Fibroblast of skin of back (primary cell): Measurements from ENCODE around the gene PHIP.

ENCODE experiments used
- DNase-seq: peaks from one replicate; pipeline ENCODE4 v3.0.0-alpha.2; 2013

The PHIP gene

DNA sequence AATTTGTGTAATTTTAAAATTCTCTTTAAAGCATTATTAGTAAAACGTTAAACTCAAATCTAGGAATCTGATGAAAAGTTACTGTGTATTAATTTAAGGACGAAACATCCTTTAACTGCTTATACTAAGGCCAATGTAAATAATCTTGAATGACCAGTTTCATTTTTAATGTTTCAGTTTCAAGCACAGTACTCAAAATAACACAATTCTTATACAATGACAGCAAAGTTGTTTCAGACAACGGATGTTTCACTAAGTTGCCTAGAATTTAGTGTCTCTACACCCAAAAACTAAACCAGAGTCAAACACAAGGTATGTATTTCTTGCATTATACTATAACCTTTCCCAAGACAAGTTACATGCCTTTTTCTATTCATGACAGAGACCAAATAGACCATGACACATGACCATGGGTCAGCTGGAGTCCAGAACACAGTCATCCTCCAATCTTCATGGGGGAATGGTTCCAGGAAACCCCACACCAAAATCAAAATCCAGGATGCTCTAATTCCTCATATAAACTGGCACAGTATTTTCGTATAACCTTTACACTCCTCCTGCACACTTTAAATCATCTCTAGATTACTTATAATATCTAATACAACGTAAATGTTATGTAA, 7.7 kb downstream of the PHIP start:
- no peak for DNase-seq

DNA sequence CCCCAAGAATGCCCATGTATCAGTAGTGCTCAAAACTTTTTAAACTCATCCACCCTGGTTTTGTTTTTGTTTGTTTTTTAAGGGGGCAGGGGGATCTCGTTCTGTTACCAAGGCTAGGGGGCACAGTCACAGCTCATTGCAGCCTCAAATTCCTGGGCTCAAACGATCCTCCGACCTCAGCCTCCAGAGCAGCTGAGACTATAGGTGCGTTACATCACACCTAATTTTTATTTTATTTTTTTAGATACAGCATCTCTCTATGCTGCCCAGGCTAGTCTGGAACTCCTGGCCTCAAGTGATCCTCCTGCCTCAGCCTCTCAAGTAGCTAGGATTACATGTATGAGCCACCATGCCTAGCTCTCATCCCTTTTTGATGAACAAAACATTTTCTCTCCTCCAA, 11.2 kb downstream of the PHIP start:
- DNase-seq = no peak

DNA sequence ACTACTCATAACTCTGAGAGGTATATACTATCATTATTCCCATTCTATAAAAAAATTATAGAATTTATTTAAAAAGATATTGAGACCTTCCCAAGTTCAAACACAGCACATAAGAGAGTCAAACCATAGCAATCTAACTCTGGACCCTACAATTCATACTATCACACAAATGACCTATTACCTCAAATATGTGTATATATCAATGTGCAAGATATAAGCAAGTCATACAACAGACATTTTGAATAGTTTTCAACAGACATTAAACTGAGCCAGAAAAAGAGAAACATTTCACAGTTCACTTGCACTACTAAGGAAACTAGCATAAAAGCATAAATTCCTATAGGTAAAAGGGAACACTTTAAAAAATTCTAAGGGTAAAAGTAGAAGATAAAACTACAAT, 11.7 kb downstream of the PHIP start:
- no peak for DNase-seq

DNA sequence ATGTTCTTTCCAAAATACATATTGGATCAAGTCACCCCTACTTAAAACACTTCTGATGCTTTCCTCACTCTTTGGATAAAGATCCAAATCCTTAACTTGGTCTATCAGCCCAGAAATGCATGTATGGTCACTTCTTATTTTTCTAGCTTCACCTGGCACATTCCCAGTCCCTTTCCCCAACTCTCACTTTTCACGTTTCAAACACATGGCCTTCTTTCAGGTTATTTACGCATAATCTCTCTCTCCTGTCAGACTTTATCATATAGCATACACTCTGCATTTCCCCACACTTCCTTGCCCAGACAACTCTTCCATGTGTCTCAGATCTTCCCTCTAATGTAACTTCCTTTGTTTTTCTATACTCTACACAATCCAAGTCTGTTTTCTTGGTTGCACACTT, 12.8 kb downstream of the PHIP start:
- no peak for DNase-seq

DNA sequence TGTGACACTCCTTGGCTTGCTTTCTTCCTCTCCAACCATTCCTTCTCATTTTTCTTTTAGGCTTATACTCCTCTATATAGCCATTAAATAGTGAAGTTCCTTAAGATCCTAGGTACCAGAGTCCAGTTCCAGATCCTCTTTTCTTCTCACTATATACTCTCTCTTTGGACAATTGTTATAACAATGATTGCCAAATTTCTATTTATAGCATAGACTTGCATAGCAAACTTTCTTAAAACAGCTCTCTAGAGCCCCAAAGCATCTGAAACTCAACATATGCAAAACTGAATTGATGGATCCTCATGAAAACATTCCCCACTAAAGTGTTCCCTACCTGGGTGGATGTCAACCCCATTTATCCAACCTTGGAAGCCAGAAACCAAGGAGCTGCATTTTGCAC, 13.4 kb downstream of the PHIP start:
- DNase-seq = no peak

DNA sequence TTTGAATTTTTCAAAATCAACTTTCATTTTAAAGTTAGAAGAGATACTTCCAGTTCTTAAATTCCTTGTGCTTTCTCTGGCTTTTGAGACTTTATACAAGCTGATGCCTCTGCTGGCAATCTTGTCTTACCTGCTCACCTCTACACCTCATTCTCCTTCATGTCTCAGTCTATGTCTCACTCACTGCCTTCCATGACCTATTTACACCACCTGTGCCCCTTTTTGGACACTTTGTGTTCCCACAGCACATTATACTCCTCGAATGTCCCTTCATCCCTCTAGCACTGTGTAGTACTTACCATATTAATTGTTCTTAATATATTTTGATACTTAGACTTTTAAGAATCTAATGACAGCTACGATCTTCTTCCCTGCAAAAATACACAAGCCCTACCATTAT, 15.3 kb downstream of the PHIP start:
- no peak for DNase-seq

DNA sequence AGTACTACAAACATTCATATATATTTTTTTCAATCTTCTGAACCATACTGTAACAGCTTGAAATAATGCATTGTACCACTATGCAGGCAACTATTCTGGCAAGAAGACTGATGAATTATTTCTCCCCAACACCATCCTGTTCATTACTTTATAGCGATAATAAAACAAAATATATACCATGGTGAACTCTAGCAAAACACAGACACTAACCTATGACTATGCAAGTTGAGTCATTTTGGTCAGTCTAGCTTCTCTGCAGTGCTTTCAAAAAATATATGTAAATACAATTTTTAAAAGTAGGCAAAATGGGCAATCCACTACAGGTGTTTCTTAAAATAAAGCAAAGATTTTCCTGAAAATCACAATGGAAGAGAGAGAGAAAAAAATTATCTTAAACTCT, 20.3 kb downstream of the PHIP start:
- no peak for DNase-seq

DNA sequence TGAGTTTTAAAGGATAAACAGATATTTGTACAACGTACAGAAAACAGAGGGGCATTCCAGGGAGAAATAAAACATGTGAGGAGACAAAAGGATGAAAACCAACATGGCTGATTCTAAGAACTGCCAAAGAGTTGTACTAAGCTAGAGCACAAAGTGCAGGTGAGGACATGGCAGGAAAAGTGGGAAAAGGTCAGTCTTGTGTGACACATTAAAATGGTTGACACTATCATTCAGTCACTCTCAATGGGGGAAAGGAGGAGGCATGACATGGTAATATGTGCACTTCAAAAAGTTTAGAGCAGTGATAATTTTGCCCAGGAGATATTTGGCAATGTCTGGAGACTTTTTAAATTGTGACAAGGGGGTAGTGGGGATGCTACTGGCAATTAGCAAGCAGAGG, 21.8 kb downstream of the PHIP start:
- DNase-seq = no peak

DNA sequence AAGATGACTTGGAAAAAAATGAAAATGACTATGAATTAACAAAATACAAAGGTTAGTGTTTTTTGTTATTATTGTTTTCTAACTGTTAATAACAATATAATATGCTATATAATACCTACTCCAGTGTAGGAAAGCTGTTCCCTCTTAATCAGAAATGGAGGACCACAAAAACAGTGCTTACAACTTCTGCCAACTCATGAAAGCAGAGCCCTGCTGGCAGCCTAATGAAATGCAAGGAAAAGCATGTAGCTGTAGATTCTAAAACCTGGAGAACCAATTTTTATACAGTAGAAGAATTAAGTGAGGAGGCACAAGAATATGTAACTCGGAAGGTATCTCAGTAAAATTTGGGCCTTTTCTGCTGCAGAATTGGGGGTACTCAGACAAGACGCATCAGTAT, 29.4 kb downstream of the PHIP start:
- DNase-seq = peak; percentile 35

DNA sequence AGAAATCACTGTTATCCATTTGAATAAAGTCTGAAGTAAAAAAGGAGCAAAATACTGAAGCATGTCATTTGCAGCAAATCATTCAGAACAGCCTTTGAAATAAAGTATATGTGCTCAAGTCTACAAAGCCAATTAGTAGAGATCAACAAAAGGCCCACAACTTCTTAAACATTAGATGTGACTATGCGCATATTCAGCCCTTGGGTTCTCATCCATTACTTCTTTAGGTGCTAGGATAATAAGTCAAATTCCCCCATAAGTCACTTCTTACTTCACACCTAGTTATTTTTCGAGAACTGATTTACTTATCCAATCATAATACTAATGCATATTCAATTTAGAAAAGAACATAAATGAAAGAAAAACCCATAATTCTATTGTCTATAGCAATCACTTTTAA, 31.0 kb downstream of the PHIP start:
- DNase-seq = no peak

DNA sequence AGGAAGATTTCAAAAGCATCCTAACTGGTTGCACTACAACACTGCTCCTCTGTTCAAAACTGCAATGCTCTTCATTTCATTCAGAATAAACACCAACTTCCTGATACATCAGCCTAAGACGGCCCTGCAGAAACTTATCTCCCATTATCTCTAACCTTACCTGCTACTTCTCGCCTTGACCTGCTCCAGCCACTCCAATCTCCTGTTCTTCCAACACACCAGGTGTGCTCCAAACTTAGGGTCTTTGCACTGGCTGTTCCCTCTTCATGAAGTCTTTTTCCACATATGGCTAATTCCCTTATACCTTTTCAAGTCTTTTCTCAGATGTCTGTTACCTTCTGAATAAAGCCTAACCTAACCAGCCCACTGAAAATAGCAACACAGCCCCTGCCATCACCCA, 32.1 kb downstream of the PHIP start:
- DNase-seq = no peak

DNA sequence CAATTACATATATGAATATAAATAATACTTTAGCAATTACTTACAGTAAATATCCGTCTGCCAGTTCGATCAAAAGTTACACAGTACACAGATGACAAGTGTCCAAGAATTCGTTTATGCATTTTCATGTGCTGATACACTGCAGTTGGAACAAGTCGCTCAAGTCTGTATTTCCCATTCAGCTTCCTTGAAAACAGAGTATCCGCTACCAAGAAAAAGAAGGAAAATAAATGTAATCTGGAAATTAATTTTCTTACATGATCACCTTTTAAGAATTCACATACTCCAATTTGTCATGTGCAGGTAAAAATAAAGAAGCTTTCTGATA, 35.3 kb downstream of the PHIP start:
- no peak for DNase-seq

DNA sequence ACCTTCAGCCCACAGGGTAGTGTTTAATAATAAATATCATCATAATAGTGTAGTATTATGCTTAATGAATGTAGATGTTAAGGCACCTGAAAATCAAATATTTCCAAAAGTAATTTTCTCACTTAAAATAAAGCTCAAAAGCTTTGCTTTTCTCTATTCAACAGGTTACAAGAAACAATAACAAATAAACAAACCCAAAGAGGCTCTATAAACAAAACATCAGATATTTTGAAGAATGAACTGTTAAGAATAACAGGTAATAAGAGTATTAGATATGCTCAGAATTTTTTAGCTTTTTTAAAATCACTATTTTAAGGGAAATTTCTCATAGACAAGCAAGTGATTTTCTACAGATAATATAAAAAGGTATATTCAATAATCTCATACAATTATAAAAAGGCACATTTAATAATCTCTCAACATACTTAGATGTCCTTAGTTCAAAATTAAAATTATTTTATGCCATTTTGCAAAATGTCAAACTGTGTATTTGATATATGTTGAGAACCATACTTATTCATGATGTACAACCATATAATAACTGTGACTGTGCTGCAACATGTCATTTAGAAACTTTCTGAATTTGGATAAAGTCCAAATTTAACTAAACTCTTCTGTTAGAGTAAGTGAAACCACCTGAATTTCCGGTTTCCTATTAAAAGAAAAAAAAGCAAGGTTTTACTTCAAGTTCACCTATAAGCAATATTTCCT, 35.8 kb downstream of the PHIP start:
- no peak for DNase-seq

DNA sequence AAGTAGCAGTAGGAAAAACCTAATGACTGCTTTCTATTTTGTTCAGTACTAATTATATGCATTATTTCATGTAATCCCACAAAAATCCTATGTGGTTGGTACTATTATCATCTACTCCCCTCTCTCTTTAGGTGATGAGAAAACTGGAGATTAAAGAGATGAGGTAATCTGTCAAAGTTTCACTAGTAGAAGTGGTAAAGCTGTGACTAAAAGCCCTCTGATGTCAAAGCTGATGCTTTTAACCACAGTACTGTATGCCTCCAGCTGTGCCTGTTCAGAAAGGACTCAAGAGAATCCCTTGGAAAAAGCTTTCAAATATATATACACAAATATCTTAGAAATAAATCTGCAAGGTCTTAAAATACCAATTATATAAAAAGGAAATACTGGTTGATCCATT, 38.0 kb downstream of the PHIP start:
- DNase-seq = peak; percentile 13

DNA sequence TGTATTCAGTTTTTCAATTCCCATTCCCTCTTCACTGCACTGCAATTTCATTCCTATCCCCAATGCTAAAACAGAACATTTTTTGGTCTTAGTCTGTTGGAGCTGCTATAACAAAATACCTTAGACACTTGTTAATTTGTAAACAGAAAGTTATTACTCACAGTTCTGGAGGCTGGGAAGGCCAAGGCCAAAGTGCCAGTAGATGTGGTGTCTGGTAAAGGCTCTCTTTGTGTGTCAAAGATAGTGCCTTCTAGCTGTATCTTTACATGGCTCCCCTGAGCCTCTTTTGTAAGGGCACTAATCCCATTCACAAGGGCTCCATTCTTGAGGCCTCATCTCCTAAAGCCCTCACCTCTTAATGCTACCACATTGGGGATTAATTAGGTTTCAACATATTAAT, 40.0 kb downstream of the PHIP start:
- no peak for DNase-seq

DNA sequence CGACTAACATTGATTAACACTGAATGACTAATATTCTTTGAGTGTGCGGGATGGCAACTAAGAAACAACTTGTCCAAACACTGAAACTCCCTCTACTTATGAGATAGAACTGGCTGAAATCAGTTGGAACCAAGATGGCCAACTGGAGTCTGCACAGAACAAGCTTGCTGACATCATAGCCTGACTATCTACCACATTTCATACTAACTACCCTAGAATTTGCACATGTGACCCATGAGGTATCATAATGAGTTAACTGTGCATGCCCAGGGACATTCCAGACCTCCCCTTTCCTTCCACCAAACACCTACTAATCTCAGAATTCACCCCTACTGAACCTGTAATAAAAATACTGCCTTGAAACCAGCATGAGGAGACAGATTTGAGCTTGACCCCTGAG, 43.2 kb downstream of the PHIP start:
- no peak for DNase-seq

DNA sequence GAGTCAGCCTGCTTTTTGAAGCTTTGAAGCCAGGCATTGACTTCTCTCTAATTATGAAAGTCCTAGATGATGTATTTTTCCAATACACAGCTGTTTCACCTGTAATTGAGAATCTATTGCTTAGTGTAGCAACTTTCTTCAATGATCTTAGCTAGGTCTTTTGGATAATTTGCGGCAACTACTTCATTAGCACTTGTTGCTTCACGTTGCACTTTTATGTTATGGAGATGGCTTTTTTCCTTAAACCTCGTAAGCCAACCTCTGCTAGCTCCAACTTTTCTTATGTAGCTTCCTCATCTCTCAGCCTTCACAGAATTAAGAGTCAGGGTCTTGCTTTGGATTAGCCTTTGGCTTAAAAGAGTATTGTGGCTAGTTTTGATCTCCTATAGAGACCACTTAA, 44.8 kb downstream of the PHIP start:
- no peak for DNase-seq

DNA sequence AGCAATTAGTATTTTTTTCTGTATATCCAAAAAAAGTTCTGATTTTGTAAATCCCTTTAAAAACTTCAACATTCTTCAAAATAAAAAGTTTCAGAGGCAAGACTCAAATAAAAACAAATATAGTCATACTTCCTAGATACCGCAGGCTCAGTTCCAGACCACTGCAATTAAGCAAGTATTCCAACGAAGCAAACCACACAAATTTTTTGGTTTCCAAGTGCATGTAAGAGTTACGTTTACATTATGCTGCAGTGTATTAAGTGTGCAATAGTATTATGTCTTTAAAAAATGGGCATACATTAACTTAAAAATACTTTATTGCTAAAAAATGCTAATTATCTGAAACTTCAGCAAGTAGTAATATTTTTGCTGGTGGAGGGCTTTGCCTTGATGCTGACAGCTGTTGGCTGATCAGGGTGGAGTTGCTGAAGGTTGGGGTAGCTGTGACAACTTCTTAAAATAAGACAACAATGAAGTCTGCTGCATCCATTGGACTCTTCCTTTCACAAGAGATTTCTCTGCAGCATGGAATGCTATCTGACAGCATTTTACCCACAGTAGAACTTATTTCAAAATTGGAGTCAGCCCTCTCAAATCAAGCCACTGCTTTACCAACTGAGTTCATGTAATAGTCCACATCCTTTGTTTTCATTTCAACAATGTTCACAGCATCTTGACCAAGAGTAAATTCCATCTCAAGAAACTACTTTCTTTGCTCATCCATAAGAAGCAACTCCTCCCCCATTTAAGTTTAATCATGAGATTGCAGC, 46.0 kb downstream of the PHIP start:
- peak; percentile 68 for DNase-seq

DNA sequence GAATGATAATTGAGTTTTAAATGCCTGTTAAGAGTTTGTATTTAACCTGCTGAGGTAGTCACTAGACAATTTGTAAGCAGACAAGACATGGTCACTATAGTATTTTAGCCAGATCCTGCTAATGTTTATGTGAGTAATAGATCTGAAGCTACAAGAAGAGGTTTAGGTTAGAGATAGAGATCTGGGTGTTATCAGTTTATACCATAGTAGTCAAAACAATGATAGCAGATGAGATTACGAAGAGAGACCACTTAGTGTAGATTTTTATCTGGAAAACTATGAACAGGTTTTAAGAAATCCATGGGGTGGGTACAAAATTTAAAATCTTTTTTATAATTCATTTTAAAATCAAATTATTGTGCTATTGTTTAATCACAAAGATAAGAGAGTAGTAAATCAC, 47.5 kb downstream of the PHIP start:
- no peak for DNase-seq

DNA sequence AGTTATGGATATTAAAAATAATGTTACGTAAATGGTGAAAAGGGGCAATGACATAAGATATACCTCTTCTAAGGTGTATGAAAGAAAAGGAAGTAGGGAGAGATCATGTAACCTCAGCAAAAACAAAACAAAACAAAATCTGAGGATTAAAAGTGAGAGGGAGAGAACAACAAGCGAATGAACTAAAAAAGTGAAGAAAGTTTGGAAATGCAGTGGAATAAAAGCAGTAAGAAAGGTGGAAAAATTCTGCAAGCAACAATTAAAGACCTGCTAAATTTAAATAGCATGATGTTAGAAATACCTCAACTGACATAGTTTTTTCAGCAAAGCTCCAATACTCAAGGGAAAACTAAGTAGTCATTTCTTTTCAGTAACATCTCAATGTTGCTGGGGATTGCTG, 48.0 kb downstream of the PHIP start:
- no peak for DNase-seq

DNA sequence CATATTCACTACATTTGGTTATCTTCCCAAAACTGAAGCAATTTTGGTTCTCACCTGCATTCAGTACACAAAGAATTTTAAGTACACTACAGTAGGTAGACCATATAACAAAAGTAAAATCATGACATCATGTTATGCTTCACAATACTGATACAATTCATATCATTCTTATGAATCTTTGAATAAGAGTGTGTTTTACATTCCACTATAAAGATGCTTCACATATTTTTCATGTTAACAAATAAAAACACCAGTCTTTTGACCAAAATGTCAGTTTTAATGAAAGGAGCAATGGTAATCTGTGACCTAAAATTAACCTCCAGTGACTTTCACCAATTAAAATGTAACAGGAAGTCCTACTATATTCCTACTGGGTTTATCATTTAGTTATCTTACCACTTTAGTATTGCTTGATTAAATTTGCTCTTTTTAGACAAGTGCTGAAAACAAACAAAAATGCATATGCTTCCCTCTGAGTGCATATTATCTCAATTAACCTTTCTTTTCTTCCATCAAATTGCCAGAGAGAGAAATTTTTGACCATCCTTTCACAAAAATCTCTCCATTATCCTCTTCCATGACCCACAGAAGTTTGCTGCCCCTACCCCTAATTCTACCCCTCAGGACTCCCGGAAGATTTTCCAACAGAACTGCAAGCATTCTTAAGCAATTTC, 49.3 kb downstream of the PHIP start:
- peak; percentile 36 for DNase-seq

DNA sequence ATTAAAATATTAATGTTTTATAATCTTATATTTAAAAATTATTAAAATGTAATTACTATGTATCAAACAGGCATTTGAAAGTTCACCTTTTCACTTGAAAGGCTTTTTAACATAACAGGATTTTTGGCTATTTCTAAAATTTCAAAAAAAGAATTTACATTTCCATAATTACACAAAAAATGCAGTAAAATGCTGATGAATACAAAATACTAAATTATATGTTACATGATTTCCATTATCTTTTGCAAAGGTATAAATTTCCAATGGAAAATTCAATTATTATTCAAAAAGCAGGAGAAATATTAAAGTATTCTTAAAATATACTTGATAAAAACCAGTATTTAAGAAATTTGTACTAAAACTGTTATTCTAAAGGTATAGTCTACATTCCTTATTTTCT, 66.1 kb downstream of the PHIP start:
- DNase-seq = no peak

DNA sequence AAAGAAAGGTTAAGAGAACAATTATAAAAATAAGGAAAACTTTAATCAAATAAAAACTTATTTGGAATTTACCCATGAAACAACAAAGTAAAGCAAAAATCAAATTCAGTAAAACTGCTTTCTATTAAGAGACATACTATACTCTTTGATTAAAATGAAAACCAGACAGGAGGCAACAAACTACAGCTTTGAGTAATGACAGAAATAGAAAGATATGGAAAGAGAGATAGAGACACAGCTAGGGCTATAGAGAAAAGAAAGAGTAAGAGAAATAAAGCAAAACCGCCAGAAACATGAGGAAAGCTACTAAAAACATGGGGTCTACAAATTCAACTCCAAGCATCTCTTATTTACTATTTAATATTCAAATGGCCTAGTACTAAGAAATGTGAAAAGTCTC, 67.6 kb downstream of the PHIP start:
- no peak for DNase-seq

DNA sequence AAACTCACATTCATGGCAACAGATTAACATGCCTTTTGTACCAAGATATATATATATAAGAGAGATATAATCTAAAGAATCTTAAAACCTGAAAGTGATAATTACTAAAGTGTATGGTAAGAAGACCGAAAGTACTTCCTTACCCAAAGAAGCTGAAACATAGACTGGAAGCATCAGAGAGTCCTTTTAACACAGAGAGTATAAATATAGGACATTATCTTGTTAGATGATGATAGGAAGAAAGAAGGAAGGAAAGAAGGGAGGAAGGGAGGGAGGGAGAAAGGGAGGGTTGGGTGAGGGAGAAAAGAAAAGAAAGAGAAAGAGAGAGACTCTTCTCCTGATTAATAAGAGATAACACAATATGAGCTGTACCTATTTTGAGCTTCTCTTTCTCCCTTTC, 68.2 kb downstream of the PHIP start:
- DNase-seq = no peak
